NOMO-1 treated with dmso at 0.1 percent for 144 hours (cell line): ENCODE results near the gene TMEM108.

Source experiments
- DNase-seq: peaks from one replicate; lab custom pipeline; 2025; ENCODE audit not compliant: unreplicated experiment; lab: John Stamatoyannopoulos, UW

The TMEM108 gene

GRCh38 chr3:133301731-133302130 lies 263.5 kb downstream of the TMEM108 start:
- no peak for DNase-seq

DNA sequence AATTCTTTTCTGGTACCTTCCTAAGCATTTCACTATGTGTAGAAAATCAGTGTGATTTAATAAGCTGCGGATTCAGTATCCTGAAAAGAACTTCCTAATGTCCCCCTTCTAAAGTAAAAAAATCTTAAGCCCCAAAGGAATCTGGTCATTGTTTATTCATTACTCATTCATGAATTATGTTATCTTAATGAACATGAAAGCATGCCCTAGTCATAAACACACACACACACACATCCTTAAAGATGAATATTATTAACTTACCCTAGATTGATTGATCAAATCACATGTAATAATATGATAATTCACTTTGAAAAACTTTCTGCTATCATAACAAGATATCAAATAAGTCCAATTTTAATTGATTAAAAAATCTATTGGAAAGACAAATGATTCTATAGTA lies 265.2 kb downstream of the TMEM108 start:
- no peak for DNase-seq

- DNase-seq, result no peak
Measured at GRCh38 chr3:133317866-133318265, 279.7 kb downstream of the TMEM108 start.

- DNase-seq, result no peak
Measured at GRCh38 chr3:133328373-133328772, 290.2 kb downstream of the TMEM108 start.

DNA sequence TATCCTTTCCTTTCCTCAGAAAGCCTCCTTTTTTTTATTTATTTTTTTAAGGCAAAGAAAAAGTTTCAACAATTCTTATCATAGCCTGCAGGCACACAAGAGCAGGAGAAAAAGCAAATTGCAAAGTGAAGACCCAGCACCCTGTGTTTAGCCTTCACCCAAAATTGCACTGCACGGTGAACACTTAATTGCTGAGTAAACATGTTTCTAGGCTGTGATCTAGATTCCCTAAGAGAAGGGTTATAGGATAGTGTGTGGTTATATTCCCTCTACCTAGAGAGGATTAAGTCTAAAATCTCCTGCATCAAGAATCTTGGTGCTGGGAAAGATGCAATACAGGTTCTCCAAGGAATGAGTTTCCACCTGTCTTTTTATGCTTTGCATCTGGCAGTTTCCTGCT lies 291.4 kb downstream of the TMEM108 start:
- DNase-seq, result no peak

DNA sequence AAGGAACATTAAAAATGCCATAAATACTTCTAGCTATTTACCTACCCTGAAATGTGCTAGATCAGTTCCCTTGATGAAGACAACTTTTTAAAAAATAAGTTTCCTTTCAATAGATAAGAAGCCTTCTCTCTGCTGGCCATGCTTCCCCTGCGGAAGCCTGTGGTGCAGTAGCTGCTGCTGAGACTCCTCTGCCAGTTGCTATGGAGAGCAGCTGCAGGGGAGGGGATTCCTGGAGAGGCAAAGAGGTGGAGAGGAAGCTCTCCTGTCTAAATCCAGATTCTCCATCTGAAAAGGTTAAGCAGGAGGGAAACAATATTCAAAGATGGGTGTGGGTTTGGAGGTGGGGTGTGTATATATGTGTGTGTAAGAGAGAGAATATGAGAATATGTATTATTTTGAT lies 291.9 kb downstream of the TMEM108 start:
- no peak for DNase-seq

DNA sequence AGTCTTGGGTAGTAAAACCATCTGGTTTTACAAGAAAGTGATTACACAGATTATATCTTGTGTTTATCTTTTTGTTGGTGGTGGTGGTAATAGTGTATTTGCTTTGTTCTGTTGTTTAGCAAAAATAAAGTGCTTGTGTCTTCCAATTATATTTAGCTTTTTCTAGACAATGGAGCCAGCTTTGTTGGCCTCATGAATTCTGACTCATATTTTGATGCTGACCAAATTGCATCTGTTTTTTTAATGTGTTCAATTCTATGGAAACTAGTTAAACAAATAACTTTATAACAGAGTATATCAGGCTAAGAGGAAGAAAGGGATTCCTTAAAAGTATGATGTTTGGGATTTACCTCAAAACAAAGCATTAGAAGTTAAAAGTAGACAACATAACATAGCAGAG lies 292.3 kb downstream of the TMEM108 start:
- DNase-seq, result no peak

DNA sequence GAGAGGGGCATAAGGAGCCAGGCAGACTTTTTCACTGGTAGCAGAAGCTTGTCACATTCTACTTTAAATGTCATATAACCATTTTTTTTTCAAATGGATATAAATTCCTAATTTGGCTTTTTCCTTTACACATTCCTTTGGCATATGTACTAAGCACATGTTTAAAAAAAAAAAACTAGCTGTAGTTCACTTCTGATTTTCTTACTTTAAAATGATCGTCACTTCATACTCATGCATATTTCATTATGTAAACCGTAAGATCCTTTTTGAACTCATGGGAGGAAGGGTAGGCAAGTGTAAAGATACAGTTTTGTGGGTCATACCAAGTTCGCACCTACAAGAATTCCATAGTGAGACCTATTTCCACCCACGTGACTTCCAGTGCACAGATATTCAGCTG lies 316.5 kb downstream of the TMEM108 start:
- no peak for DNase-seq

DNA sequence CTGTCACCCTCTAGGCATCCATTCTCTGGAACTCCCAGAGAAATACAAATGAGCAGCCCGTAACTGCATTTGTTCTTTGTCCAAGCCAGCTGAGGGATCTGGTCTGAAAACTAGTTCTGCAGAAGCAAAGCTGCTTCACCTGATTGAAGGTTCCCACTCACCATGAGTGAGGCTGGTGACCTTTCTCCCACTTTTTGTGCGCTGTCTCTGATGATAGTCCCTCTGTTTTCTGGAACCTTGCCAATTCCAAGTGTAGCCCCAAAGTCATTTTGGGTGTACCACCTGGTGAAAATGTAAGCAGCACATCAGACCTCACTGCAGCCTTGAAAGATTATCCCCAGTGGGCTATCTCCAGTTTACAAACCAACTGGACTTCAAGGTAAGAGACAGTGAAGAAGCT lies 322.3 kb downstream of the TMEM108 start:
- DNase-seq, result no peak

- no peak for DNase-seq
Measured at GRCh38 chr3:133361011-133361410, 322.8 kb downstream of the TMEM108 start.

- DNase-seq, result no peak
Measured at GRCh38 chr3:133361435-133361834, 323.2 kb downstream of the TMEM108 start.

DNA sequence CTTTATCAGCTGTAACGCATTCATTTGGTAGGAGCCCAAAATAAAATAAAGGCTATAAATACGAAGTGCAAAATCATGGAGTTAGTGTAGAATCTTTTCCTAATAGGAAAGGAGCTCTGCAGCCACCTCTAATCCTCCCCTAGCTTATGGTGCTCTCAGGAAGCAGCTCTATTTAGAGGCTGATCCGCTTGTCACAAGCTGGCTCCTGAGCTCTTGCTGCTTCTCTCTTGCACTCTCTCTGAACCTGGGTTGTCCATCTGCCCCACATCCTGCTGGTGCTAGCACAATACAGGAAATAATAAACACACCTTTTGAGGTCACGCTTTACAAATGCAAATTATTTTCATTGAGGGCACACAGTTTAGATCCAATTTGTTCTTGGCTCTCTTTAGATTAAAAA lies 324.3 kb downstream of the TMEM108 start:
- no peak for DNase-seq

DNA sequence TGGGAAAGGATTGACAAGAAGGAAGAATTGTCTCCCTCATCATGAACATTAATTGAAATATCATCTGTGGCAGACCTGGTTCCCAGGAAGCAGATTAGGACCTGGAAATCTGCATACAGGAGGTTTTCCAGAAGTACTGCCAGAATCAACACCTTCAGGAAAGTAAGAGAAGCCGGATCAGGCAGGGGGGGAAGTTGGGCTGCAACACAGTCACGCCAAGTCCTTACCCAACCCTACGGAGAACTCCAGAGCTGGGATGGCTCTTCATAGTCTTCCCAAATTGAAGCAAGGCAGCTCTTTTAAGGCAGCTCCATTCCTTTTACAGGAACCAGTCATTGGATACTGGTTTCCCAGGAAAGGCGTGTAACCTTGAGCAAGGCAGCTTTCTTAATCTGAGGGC lies 326.5 kb downstream of the TMEM108 start:
- no peak for DNase-seq

GRCh38 chr3:133366921-133367320 lies 328.7 kb downstream of the TMEM108 start:
- no peak for DNase-seq

DNA sequence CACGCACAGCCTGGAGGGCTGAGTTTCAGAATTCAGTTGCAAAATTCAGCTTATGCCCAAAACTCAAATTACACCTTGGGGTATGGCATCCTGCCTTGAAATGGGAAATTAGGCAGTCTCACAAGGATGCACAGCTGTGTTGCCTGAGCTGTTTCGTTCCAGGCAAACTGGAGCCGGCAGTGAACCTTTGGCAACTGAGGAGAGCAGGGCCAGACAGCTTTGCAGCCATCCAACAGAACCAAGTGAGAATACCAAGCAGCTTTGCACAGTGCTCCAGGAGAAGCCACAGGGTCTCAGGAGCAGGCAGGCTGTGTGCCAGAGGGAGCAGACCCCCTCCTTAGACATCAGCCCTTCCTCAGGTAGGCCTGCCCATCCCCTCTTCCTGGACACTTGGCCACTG lies 329.2 kb downstream of the TMEM108 start:
- DNase-seq, result no peak

- no peak for DNase-seq
Measured at GRCh38 chr3:133367956-133368355, 329.8 kb downstream of the TMEM108 start.

DNA sequence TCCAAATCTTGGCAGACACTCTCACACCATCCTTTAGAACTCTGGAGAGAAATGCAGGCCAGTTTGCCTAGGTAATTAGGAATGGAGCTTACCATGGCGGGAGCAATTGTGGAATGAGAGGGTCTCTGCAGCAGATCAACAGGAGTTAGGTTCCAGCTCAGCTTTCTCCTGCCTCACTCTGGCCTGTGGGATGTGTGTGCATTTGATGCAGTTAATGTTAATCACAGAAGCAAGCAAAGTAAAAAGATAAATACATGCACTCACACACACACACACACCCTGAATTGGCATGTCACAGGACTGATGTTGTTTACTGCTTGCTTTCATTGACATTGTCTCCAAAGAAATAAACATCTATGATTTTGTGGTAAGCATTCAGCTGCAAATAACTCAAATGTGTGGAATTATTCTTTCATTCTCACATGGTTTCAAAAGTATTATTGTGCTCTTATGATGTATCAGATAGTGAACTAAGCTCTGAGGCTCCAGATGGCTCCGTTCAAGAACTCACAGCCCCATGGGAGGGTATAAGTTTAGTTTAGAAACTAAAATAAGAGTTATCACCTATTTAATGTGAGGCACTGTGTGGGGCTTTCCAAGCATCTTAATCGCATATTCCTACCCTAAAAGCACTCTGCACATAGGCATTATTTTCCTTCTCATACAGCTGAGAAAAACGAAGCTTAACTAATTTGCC lies 330.3 kb downstream of the TMEM108 start:
- no peak for DNase-seq

GRCh38 chr3:133369068-133369440 lies 330.9 kb downstream of the TMEM108 start:
- no peak for DNase-seq

DNA sequence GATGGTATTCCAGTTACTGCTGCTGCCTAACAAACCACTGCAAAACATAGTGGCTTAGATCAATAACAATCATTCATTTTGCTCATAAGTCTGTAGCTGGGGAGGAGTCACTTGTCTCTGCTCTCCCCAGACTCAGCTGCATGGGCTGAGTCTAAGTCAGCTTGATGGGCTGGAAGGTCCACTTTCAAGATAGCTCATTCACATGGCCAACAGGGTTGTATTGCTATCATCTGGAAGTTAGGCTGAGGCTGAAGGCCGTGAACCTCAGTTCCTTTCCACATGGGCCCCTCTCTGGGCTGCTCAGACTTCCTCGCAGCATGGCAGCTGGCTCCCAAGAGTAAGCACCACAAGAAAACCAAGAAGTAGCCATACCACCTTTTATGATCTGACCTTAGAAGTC lies 333.0 kb downstream of the TMEM108 start:
- DNase-seq, result no peak

DNA sequence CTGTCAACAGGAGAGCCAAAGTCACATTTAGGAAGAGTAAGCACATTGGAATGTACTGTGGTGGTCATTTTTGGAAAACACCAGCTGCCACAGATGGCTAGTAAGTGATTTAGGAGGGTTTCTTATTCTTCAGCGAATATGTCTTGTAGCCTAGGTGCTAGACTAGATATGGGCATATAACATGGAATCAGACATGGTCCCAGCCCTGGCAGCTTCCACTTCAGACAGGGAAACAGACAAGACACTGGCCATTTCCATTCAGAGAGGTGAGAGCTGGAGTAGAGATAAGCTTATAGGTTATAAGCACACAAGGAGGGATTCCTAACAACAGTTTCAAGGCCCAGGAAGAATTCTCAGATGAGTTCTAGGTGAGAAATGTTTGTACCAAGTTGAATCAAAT lies 333.5 kb downstream of the TMEM108 start:
- DNase-seq, result no peak

- DNase-seq, result no peak
Measured at GRCh38 chr3:133374708-133375402, 336.7 kb downstream of the TMEM108 start.

DNA sequence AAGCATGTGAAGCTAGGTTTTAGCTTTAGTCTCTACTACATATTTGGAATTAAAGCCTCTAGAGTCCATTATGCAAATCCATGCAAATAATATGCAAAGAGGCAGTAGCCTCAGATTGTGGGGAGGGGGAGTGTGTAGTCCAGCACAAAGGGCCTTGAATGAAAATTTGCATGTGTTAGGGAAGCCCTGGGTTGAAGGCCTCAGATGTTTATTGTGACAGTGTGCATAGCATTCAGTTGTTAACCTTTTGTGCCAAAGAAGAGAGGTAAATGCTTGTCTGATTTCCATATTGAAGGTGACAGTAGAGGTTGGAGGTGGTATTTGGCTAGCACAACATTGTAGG lies 337.2 kb downstream of the TMEM108 start:
- DNase-seq, result no peak

DNA sequence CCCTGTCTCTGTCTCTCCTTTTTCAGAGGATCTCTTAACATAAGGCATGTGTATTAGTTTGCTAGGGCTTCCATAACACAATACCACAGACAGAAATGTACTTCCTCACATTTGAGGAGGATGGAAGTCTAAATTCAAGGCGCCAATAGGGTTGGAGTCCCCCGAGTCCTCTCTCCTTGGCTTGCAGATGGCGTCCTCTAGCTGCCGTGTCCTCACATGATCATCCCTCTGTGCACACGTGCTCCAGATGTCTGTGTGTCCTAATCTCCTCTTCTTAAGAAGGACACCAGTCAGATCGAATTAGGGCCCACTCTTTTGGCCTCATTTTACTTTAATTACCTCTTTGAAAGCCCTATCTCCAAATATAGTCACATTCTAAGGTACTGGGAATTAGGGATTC lies 338.6 kb downstream of the TMEM108 start:
- no peak for DNase-seq
